Glutamatergic neuron (in vitro differentiated cells): Measurements from ENCODE around the gene TMEM255A. TPM values are rescaled to one million over a fixed set of nuclear protein-coding genes. Genes with fewer than 3 reads are reported as not detected.

Experiments used
- DNase-seq: peaks from one replicate; pipeline ENCODE4 v3.0.0; 2022
- H3K27ac Mint-ChIP-seq: one replicate; pipeline ENCODE4 v1.8.0; 2020; ENCODE audit warnings: mild to moderate bottlenecking, mixed read lengths, inconsistent platforms; ENCODE audit not compliant: unreplicated experiment
- H3K27me3 Mint-ChIP-seq: one replicate; pipeline ENCODE4 v1.8.0; 2020; ENCODE audit warnings: mild to moderate bottlenecking, moderate library complexity, mixed read lengths, inconsistent platforms; ENCODE audit not compliant: unreplicated experiment
- H3K36me3 Mint-ChIP-seq: one replicate; pipeline ENCODE4 v1.8.0; 2020; ENCODE audit warnings: mild to moderate bottlenecking, mixed read lengths, inconsistent platforms; ENCODE audit not compliant: unreplicated experiment
- H3K4me1 Mint-ChIP-seq: one replicate; pipeline ENCODE4 v1.8.0; 2020; ENCODE audit warnings: mild to moderate bottlenecking, low read depth, mixed read lengths, inconsistent platforms; ENCODE audit not compliant: unreplicated experiment
- H3K4me3 Mint-ChIP-seq: one replicate; pipeline ENCODE4 v1.8.0; 2020; ENCODE audit warnings: mild to moderate bottlenecking, mixed read lengths, inconsistent platforms; ENCODE audit not compliant: unreplicated experiment
- H3K9me3 Mint-ChIP-seq: one replicate; pipeline ENCODE4 v1.8.0; 2020; ENCODE audit warnings: mild to moderate bottlenecking, moderate library complexity, mixed read lengths, inconsistent platforms; ENCODE audit not compliant: unreplicated experiment
- CTCF ChIP-seq: fragments of 200-600 bp; sonication (generic); IDR thresholded peaks from one replicate; pipeline ENCODE4 v1.5.0; 2021; ENCODE audit not compliant: partially characterized antibody, unreplicated experiment
- total RNA-seq: library from RNA; stranded (reverse); fragmentation: NEBNext Ultra II Directional; extraction: Animal tissue kit (Norgen Biotek cat#: 25700); gene quantifications from one replicate; pipeline ENCODE4 v1.2.1, GENCODE V29; 2021; ENCODE audit not compliant: unreplicated experiment

TMEM255A gene
- total RNA-seq, 1 donor from 2014 or later = 7.6 TPM

DNA sequence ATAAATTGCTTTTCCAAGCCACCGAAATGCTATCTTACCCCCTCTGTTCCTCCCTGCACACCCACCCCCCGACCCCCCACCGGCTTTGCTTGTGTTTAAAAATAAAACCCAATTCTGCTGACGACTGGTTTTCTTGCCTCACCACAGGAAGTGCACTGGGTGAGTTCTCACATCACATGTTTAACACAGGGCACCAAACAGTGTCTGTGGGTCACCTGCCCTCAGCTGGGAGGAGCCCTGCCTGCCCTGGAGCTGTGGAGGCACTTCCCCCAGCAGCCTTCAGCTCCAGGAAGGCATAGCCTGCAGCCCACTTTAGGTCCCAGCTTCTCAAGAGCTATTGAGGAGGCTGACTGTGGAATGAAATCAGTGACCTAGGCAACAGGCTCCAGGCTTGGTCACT is 8.8 kb downstream of the TMEM255A start:
- Mint-ChIP-seq H3K27me3 (peaks cover 5% of the 10 kb centered on the region), H3K36me3 (no peaks in the 10 kb centered on the region), H3K4me3 (no peak overlapping the region), H3K4me1 (no peaks in the 10 kb centered on the region), H3K27ac (no peak overlapping the region), H3K9me3 (peaks cover 2% of the 10 kb centered on the region)
- TF ChIP-seq CTCF = no peak
- DNase-seq = no peak

DNA sequence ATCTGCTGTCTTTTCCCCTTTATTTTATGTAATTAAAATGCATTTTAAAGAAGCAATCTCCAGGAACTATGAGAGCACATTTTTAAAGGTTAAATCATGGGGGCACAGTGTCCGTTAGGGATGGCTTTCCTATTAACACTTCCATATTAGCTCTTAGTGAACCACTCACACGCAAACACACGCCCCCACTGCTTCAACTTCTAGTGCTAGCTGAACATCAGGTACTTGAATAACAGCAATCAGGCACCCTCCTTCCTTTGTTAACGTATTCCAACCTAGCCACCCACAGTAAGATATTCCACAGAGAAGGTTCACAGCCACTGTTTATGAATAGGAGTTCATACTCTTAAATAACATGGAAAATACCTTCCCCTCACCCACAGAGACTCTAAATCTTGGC is 9.3 kb downstream of the TMEM255A start:
- peaks cover 4% of the 10 kb centered on the region for H3K27me3 Mint-ChIP-seq
- H3K36me3 Mint-ChIP-seq = no peaks in the 10 kb centered on the region

DNA sequence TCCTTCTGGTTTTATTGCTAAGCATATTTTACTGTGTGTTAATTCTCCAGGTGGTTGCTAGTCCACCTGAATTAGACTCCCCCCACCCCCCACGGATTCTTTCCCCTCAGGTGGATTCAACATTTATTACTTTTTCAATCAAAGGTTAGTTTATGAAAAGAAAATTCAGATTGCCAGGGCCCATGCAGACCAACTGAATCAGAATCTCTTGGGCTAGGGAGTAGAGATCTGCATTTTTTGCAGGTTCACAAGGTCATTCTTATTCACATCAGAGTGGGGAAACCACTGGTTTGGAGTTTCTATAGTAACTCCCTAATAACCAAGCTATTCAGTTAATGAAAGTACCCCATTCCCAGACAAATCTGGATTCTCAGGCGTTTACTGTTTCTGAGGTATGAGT is 9.8 kb downstream of the TMEM255A start:
- no peaks in the 10 kb centered on the region for H3K36me3 Mint-ChIP-seq
- no peak overlapping the region for H3K4me3 Mint-ChIP-seq
- H3K27me3 Mint-ChIP-seq = peaks cover 3% of the 10 kb centered on the region
- no peaks in the 10 kb centered on the region for H3K4me1 Mint-ChIP-seq
- no peak for TF ChIP-seq CTCF
- DNase-seq = no peak
- H3K27ac Mint-ChIP-seq = no peak overlapping the region
- H3K9me3 Mint-ChIP-seq = peaks cover 2% of the 10 kb centered on the region

More for the DNA sequence above, 9.3 kb downstream of the TMEM255A start:
- Mint-ChIP-seq H3K4me3 (no peak overlapping the region), H3K4me1 (no peaks in the 10 kb centered on the region), H3K27ac (no peak overlapping the region), H3K9me3 (peaks cover 2% of the 10 kb centered on the region)
- DNase-seq = no peak
- TF ChIP-seq CTCF = no peak

DNA sequence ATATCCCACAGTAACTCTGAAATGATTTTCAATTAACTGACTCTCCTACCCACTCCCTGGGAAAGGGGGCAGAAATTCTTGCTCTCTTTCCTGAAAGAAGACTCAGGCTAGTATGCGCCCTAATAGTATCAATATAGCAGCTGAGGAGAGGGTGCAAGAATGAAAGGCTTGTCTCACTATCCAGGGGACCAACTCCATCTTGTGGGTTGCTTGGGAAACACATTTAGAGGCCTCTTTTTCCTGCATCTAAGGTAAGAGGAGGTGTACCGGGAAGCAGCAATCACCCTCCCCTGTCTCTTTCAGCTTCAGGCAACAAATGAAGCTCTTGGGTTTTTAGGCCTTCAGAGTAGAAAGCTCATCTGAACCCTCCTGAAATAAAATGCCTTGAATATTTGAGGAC is 11.3 kb downstream of the TMEM255A start:
- H3K27me3 Mint-ChIP-seq = peaks cover 2% of the 10 kb centered on the region
- no peak overlapping the region for H3K4me3 Mint-ChIP-seq
- no peak overlapping the region for H3K27ac Mint-ChIP-seq
- no peak for DNase-seq
- no peaks in the 10 kb centered on the region for H3K36me3 Mint-ChIP-seq
- H3K4me1 Mint-ChIP-seq = no peaks in the 10 kb centered on the region
- H3K9me3 Mint-ChIP-seq = peaks cover 2% of the 10 kb centered on the region
- no peak for TF ChIP-seq CTCF

DNA sequence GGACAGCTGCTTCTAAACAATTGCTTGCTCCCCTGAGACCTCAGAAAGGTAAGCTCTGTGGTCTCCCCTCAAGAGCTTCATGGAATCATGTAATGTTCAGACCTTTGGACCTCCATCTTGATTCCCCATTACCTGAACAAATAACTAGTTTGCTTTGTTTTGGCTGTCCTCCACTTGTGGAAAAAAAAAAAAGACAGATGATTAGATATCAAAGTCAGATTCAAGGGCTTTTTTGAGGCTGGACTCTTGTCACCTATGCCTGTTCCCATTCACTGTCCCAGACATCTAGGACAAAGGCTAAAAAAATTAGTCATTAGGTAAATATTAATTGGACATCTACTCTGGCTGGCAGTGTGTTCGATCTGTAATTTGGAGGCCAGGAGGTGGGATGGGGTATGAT is 13.3 kb downstream of the TMEM255A start:
- Mint-ChIP-seq H3K27me3 (no peaks in the 10 kb centered on the region), H3K9me3 (peaks cover 2% of the 10 kb centered on the region), H3K36me3 (no peaks in the 10 kb centered on the region), H3K27ac (no peak overlapping the region), H3K4me3 (no peak overlapping the region), H3K4me1 (no peaks in the 10 kb centered on the region)
- no peak for DNase-seq
- no peak for TF ChIP-seq CTCF
